IPS-11a (cell line): ENCODE measurements around the gene CDK11B.
"Not testable (repeated sequence)": the region's sequence is repeated elsewhere in the genome, so short reads cannot be mapped to it uniquely, and the experiment has no call there.

ENCODE experiments used
- H3K4me3 ChIP-seq: one replicate; pipeline ENCODE4 v1.5.1; 2013; ENCODE audit warnings: low read depth, low read length, control low read depth

Gene CDK11B

DNA sequence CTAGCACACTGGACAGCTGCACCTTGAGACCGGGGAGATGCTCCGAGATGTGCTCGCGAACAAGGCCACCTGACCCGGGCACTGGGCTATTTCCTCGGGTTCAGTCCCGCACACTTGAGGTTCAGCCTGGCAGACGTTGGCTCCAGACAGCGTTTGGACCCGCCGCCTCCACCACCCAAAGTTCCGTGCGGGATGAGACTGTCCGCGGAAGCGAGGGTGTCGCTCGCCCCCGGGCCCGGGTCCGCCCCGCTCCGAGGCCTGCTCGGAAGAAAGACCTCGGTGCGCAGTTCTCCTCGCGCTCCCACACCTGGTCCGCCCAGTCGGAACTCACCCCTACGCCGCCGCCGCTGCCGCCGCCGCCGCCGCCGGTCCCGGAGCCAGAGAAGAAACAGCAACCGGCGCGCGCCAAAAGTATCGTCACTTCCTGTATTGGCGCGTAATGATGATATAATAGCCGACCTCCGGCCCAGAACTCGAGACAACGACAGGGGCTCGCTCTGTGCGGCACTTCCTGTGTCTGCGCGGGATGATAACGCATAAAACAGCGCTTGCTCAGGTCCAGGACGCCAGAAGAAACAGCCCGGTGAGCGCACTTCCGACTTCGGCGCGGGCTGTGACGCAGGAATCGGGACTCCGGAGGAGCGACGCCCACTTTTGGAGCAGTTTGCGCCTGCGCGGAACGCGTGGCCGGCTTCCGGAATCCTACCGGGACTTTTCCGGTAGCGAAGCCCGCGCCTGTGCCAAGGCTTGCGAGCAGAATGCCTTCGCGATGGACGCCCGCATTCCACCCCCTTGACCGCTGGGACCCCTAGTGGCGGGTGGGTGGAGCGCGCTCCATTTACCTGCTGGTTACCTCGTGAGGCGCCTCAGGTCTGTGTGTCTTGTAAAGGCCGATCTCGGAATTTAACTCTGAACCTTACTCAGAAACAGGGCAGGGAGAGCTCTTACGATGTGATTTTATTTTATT lies at the start of gene CDK11B:
TSS of gene CDK11B (minus strand) at position 422 of the 967 bp plus-strand sequence. CDS start 1,519 bp downstream, outside the sequence.
- H3K4me3 ChIP-seq: peak within 1 kb of the TSS; percentile 72

DNA sequence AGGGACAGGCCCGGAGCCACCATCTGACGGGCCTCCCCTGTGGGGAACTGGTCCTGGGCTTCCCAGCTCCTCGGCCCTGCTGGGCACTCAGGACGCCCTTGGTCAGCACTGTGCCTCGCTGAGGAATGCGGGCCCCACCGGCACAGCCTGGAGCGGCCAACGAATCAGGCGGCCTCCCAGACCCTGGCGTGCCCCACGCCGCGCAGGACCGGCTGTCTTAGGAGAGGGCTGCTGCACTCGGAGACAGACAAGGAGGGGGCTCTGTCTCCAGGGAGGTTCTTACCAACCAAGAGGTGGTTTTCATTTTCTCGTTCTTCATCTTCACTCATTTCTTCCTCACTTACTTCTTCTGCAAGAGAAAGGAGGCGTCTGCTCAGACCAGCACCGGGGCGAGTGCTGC lies 49.1 kb upstream of the CDK11B start:
- H3K4me3 ChIP-seq: not testable (repeated sequence)

DNA sequence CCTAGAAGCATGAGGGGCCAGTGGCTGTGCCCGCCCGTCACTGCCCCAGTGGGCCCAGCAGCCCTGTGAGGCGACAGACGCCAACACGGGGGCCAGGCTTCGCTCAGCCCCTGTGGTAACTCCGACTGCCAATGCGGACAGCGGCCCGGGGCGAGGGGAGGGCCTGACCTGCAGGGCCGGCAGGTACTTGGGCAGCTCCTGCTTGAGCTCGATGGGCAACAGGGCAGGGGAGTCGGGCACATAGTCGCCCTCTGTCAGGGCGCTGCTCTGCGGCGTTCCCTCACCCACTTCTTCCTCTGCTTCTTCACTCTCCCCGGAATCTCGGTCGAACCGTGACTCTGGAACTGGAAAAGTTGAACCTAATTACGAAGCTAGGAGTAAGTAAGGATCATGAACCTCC lies 48.4 kb upstream of the CDK11B start:
- not testable (repeated sequence) for H3K4me3 ChIP-seq

DNA sequence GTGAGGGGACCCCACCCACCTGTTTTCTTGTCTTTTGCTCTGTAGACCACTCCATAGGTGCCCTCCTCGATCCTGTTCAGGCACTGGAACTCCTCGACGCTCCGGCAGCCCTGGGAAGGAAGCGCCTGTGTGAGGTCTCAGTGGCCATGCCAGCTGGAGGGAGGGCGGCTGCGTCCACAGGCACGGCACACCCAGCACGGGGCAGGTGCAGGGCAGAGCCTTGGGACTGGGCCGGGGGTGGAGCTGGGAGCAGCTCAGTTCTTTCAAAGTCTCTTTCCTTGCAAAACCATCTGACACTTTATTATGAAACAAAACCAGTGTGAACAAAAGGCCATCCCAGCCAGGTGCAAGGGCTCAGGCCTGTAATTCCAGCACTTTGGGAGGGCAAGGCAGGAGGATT lies 46.8 kb upstream of the CDK11B start:
- not testable (repeated sequence) for H3K4me3 ChIP-seq

DNA sequence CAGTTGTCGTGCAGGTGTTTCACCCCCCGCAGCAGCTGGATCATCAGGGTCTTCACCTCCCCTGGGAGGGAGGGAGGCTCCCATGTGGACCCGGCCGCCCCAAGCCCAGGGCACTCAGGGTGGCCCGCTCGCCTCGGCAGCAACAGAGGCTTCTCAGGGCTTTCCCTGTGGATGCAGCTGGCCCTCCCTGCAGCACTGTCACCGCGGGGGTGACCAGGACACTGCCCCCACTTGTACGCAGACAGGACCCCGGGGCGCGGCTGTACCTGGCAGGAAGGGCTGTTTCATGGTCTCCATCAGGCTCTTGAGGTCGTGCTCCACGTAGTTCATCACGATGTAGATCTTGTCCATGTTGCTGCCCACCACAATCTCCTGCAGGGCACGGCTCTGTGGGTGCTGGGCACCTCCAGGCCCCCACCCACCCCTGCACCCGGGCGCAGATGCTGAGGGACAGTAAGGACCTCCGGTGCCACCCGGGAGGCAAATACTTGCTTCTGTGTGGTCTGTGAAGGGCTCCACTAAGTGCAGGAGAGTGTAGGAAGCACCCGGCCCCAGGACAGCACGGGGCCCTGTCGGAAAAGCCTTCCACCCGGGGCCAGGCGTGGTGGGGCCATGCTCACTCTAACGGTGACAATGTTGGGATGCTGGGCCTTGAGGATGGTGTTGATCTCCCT lies 45.6 kb upstream of the CDK11B start:
- not testable (repeated sequence) for H3K4me3 ChIP-seq

DNA sequence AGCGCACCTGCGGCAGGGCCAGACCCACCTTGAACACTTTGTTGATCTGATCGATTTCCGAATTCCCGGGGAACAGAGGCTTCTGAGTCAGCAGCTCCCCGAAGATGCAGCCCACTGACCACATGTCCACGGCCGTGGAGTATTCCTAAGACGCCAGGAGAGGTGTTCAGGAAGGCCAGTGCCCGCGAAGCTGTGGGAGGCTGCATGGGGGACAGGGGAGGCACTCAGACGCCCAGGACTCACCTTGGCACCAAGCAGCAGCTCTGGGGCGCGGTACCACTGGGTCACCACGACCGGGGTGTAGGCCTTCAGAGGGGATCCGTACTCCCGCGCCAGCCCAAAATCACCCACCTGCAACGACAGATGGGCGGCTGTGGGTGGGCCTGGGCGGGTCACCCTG lies 45.0 kb upstream of the CDK11B start:
- no peak overlapping the region for H3K4me3 ChIP-seq

DNA sequence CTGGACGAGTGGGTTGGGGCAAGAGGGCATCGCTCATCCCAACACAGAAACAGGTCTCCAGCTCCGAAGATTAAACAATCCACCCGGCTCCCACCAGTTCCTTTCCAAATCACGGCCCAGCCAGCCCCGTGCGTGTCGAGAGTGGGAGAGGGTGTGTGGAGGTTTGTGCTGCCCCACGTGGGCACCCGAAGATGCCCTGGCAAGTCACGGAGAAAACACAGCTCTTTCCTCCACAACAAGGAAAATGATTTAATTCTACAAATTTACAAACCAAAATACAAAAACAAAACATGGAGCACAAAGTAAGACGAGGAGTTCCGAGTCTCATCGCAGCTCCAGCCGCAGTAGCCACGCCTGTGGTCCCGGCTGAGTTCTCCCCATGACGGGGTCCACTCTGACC lies 43.7 kb upstream of the CDK11B start:
- H3K4me3 ChIP-seq: not testable (repeated sequence)

DNA sequence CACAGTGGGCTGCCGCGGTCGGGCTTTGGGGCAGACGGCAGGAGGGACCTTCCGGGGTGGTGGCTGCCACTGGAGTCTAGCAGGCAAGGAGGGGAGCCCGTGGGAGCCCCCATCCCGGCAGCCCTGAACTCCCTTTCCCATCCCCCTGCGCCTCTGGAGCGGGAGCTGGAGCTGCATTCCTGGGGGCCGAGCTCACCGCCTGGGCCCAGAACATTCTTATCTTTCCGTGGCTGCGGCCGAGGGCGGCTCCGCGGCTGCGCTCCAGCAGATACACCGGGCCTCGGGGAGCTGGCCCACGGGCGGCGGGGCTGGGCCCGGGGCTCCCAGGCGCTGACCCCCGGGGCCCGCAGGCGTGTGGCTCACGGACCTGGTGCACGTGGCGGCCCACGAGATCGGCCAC lies 41.8 kb upstream of the CDK11B start:
- not testable (repeated sequence) for H3K4me3 ChIP-seq

DNA sequence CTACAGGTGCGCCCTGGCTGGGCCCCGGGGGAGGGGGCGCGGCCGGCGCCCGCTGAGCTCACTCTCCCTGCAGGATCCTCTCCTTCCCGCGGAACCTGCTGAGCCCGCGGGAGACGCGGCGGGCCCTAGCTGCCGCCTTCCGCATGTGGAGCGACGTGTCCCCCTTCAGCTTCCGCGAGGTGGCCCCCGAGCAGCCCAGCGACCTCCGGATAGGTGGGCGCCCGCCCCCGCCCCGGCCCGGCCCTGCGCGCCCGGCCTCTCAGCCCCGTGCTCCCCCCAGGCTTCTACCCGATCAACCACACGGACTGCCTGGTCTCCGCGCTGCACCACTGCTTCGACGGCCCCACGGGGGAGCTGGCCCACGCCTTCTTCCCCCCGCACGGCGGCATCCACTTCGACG lies 41.3 kb upstream of the CDK11B start:
- H3K4me3 ChIP-seq: not testable (repeated sequence)

DNA sequence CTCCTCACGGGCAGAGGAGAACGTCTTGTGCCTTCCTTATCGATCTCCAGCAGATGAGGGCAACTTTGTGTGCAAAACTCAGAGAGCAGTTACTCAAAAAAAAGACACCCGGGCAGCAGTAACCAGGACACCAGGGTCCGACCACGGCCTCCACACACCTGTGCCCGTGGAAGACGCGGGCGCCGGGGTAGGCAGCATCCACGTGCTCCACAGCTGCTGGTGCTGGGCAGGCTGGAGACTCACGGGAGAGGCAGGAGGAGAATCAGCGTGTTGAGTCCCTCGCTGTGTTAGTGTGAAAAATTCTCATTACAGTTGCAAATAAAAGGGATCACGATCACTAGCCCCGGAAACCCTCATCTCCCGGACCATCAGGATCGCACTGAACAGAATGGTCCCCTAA lies 40.3 kb upstream of the CDK11B start:
- H3K4me3 ChIP-seq: not testable (repeated sequence)

DNA sequence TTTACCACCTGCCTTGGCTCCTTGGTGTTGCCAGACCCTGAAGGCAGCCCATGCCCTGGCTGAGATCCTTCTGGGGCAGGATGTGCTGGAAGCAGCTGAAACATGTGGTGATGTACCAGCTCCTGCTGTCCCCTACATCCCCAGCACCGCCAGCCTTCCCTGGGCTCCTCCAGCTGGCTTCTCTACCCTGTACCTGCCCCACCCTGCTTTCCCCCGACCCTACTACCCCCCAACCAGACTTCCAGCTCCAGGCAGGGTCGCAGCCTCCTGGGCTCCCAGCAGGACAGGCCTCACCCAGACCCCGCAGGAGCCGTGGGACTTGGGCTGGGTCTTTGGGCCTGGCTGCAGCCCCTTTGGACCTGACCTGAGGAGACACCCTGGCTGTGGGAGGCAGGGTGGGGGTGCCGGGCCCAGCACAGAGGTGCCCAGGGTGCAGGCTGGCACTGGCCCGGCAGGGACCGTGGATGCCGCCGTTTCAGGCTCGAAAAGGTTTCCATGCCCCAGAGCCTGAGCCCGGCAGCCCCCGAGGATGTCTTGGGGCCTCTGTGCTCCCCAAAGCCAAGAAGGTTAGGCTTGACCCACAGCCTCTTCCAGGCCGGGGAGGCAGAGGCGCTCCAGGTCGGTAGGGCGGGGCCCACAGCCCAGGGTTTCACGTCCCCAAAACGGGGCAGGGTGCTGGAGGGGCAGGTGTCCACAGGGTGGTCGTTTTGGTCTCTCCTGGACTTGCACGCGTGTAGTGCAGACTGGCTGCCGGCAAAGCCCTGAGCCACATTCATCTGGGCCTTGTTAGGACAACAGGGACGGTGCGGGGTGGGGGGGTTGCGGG lies 38.8 kb upstream of the CDK11B start:
- not testable (repeated sequence) for H3K4me3 ChIP-seq

DNA sequence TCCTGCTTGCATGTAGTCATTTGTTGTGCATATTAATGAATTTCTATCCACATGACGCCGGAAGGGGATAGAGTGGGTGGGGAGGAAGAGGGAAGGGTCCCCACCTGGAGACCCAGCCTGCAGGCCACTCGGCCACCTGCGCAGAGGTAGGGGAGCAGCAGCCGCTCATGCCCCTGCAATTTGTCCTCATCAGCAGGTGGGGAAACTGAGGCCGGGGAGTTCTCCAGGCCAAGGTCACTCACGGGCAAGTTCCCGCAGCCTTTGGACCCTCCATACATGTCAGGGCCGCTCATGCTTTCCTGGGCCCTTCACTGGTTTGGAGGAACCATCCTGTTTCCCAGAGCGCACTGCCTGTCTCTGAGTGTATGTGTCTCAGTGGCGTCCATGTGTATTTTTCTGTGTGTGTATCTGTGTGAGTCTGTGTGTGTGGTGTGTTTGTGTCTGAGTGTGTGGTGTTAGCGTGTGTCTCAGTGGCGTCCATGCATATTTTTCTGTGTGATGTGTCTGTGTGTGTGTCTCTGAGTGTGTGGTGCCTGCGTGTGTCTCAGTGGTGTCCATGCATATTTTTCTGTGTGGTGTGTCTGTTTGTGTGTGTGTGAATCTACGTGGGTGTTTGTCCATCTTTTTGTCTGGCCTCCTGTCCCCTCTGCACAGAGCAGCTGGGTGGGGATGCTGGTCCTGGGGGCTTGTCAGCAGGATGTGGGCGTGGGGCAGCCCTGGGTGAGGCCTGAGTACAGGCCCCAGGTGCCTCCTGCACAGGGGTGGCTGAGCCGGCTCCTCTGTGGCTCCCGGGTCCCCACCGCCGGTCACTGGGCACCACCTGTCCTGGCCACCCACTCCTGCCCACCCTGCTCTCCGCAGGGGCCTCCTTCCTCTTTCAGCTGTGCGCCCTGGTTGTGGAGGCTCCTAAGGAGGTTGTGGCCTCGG lies 37.9 kb upstream of the CDK11B start:
- not testable (repeated sequence) for H3K4me3 ChIP-seq

DNA sequence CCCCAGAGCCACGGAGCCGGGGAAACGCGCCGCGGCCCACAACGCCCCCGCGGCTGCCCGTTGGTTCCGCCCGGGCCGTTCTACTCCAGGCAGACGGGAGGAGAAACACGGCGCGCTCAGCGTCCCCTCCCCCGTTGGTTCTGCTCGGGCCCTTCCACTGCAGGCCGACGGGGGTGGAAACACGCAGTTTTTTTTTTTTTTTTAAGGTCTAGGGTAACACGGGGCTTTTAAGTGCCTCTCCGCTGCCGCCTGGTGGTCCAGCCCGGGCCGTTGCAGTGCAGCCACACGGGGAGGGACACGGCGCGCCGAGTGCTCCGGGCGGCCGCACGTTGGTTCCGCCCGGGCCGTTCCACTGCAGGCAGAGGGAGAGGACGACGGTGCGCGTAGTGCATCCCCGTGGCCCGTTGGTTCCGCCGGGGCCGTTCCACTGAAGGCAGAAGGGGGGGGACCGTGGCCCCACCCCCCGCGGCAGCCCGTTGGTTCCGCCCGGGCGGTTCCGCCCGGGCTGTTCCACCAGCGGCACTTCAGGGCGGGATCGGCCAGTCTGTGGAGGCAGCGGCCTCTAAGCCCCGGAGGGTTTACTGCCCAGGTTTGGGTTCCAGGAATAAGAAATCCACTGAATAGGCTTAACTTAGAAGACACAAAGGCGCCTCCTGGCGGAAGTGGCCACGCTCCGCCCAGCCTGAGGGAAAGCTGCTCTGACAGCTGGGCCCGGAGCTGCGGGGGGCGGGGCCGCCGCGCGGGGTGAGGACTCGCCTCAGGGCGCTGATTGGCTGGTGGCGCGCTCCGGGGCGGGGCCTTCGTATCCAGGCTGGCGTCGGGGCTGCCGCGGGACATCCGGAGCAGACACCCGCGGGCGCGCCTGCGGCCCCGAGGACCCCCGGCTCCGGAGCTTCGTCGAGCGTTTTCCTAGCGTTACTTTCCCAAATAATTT lies 34.2 kb upstream of the CDK11B start, which contains the start of gene SLC35E2B:
TSS of gene SLC35E2B (minus strand) at position 82 of the 934 bp plus-strand sequence. CDS start 16,096 bp downstream, outside the sequence.
- H3K4me3 ChIP-seq: peak within 1 kb of the TSS; percentile 63

DNA sequence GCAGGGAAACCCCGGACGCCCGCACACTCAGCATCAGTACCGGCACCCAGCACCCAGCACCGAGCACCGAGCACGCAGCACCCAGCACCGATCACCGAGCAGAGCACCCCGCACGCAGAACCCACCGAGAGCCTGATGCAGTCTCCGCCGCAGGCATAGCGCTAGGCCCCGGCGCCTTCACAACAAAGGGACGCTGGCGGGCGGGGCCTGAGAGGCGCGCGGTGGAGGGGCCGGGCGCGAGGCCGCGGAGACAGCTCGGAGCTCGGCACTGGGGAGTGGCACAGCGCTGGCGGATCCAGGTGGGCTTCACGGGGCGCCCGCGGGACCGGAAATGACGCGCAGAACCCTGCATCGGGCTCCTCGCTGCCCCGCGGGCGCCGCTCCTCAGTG lies 33.5 kb upstream of the CDK11B start:
- H3K4me3 ChIP-seq: peak overlapping the region; percentile 63

DNA sequence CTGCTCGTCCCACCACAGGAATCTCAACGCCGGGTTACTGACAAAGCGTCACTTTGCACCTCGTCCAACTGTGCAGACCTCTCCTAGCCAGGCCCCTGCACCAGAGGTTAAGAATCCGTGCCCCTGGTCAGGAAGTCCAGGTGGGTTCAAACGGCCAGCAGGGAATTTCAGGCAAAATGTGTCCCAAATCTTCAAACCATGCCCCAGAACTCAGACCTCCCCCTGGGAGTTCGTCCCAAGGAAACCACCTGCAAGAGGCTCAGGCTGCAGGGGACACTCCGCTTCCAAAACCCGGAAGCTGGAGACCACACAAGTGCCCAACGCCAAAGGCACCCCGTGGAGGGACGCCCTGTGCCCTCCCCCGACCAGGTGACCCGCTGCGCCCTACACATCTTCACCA lies 32.6 kb upstream of the CDK11B start:
- H3K4me3 ChIP-seq: not testable (repeated sequence)

DNA sequence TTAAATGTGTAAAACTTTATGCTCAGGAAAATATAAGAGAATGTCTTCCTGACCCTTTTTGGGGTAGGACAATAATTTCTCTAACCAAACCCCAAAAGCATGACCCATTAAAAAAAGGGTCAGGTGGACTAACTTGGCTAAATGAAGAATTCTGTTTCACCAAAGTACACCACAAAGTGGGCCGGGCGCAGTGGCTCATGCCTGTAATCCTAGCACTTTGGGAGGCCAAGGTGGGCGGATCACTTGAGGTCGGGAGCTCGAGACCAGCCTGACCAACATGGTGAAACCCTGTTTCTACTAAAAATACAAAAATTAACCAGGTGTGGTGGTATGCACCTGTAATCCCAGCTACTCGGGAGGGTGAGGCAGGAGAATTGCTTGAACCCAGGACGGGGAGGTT lies 30.7 kb upstream of the CDK11B start:
- not testable (repeated sequence) for H3K4me3 ChIP-seq

DNA sequence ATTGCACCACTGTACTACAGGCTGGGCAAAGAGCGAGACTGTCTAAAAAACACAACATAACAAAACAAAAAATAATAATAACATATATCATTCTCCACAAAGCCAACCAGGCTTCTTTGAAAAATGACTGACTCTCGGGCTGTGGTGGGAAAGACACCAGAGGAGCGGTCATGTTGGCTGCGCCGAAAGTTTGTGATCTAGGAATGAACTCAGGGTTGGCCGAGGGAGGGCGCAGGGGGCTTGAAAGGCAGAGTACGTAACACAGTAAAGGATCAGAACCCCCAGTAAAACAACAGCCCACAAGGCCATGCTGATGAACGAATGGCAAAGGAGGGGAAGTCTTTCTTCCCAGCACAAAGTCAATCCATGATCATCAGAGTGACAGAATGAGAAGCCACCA lies 29.0 kb upstream of the CDK11B start:
- H3K4me3 ChIP-seq: no peak overlapping the region

DNA sequence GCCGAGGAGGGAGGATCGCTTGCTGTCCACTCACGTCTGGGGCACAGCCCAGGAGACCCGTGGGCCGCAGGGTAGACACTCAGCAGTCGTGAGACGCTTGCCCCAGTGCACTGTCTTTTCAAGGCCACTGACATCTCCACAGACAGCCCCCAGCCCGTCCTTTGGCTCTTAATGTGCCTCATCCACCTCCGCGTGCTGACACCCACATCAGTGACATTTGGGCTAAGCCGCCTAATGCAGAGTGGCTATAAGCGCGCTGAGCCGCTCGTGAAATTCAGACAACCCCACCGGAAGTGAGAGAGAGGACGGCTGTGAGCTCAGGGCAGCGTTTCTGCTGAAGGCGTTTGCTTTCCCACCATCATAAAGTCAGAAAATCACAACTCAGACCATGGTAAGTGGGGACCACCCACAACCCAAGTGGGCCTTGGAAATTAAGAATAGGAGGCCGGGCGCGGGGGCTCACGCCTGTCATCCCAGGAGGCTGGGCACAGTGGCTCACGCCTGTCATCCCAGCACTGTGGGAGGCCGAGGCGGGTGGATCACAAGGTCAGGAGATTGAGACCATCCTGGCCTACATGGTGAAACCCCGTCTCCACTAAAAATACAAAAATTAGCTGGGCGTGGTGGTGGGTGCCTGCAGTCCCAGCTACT lies 25.4 kb upstream of the CDK11B start:
- no peak overlapping the region for H3K4me3 ChIP-seq
